NCI-H187 treated with DMSO at 0.1 percent for 48 hours (cell line): ENCODE results near the gene IL24.
"Not testable (repeated sequence)": the region's sequence is repeated elsewhere in the genome, so short reads cannot be mapped to it uniquely, and the experiment has no call there.

Experiments used
- DNase-seq: peaks from one replicate; lab custom pipeline; 2025; lab: John Stamatoyannopoulos, UW

IL24 gene, protein sequence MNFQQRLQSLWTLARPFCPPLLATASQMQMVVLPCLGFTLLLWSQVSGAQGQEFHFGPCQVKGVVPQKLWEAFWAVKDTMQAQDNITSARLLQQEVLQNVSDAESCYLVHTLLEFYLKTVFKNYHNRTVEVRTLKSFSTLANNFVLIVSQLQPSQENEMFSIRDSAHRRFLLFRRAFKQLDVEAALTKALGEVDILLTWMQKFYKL

DNA sequence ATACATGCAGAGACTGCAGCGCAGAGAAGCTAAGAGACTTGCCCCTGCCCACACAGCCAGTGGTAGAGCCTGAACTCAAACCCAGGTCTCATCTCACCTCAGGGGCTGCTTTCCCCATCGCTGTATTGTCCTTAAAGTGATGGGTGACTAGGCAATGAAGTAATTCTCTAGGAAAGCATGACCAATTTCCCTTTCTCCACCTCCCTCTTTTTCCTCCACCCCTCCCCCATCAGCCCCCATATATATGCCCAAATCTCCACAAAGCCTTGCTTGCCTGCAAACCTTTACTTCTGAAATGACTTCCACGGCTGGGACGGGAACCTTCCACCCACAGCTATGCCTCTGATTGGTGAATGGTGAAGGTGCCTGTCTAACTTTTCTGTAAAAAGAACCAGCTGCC lies at the start of gene IL24:
Gene IL24, plus strand, starts transcription at position 269 of the 400 bp plus-strand sequence. CDS start 390 bp downstream, outside the sequence.
- DNase-seq, result no peak

DNA sequence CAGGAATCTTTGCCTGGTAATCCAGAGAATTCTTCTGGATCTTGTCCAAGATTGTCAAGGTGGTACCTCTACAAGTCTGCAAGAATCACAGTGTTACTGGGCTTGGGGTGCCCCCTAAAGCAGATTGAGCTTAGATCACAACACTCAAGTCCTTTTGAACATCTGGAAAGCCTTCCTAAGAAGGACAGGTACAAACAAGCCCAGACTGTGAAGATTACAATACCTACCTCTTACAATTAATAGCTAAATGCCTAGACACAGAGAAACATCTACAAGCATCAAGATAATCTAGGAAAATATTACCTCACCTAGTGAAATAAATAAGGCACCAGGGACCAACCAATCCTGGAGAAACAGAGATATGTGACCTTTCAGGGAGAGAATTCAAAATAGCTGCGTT lies 49.3 kb upstream of the IL24 start:
- DNase-seq, result no peak

DNA sequence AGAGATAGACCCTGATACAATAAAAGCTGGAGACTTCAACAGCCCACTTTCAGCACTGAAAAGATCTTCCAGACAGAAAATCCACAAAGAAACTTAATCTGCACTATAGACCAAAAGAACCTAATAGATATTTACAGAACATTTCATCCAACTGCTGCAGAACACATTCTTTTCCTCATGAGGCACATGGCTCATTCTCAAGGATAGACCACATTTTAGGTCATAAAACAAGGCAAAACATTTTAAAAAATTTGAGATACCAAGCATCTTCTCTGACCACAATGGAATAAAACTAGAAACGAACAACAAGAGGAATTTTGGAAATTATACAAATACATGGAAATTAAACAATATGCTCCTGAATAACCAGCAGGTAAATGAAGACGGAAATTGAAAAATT lies 46.8 kb upstream of the IL24 start:
- DNase-seq, result no peak

DNA sequence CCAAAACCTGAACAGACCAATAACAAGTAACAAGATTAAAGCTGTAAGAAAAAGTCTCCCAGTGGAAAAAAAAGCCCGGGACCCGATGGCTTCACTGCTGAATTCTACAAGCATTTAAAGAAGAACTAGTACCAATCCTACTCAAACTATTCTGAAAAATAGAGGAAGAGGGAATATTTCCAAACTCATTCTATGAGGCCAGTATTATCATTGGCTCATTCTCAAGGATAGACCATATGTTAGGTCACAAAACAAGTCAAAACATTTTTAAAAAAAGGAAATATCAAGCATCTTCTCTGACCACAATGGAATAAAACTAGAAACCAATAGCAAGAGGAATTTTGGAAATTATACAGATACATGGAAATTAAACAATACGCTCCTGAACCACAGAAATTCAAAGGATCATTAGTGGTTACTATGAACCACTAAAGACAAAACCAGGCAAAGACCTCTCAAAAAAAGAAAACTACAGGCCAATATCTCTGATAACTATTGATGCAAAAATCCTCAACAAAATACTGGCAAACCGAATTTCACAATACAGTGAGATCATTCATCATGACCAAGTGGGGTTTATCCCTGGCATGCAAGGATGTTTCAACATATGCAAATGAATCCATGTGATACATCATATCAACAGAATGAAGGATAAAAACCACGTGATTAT lies 45.8 kb upstream of the IL24 start:
- DNase-seq, result no peak

DNA sequence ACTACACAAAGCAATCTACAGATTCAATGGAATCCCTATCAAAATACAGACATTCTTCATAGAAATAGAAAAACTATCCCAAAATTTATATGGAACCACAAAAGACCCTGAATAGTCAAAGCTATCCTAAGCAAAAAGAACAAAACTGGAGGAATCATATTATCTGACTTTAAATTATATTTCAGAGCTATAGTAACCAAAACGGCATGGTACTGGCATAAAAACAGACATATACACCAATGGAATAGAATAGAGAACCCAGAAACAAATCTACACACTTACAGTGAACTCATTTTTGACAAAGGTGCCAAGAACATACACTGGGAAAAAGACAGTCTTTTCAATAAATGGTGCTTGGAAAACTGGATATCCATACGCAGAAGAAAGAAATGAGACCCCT lies 44.6 kb upstream of the IL24 start:
- not testable (repeated sequence) for DNase-seq

DNA sequence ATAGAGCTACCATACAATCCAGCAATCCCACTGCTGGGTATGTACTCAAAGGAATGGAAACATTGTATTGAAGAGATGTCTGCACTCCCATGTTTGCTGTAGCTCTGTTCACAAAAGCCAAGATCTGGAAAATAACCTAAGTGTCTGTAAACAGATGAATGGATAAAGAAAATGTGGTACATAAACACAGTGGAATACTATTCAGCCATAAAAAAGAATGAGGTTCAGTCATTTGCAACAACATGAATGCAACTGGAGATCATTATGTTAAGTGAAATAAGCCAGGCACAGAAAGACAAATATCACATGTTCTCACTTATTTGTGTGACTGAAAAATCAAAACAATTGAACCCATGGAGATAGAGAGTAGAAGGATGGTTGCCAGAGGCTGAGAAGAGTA lies 43.5 kb upstream of the IL24 start:
- DNase-seq, result not testable (repeated sequence)

DNA sequence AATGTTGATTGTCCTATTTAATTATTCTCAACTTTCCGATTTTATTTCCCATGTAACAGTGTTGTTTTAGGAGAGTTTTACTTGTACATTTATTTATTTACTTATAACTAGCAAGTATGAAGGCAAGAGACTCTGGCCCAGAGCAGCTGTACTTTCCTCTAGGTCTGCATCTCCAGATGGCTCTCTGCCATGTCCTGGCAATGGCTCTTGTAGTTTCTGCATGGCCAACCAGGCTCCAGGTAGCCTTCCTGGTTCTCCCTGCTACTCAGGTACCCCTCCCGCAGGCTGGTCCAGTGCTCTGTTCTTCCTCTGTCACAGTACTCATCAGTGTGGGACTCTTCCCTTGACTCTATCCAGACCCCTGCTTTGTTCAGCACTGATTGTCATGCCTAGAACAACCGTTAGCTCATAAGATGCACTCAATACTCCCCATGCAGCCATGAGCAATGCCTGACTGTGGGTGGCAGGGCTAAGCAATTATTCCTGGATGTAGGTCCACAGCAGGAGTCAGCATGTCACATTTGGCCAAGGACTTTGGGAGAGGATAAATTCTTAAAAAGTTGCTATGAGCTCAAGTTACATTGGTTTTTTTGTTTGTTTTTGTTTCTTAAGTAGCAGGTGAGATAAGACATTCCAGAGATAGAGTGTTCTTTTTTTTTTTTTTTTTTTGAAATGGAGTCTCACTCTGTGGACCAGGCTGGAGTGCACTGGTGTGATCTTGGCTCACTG lies 42.7 kb upstream of the IL24 start:
- DNase-seq, result no peak

DNA sequence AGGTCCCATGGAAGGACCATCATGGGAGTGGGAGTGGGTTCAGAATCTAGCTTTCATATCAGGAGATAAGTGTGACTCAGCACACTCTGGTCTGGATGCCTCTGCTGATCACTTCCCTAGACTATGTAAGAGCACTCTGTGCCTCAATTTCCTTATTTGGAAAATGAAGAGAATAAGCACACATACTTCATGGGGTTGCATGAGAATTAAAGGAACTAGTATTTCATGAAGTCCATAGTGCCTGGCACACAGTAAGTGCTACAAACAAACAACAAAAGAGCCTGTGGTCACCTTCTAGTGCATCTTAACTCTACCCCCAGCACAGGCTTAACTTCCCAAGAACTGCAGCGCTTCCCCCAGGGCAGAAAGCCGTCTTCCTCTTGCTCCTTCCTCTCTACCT lies 41.4 kb upstream of the IL24 start:
- DNase-seq, result no peak

DNA sequence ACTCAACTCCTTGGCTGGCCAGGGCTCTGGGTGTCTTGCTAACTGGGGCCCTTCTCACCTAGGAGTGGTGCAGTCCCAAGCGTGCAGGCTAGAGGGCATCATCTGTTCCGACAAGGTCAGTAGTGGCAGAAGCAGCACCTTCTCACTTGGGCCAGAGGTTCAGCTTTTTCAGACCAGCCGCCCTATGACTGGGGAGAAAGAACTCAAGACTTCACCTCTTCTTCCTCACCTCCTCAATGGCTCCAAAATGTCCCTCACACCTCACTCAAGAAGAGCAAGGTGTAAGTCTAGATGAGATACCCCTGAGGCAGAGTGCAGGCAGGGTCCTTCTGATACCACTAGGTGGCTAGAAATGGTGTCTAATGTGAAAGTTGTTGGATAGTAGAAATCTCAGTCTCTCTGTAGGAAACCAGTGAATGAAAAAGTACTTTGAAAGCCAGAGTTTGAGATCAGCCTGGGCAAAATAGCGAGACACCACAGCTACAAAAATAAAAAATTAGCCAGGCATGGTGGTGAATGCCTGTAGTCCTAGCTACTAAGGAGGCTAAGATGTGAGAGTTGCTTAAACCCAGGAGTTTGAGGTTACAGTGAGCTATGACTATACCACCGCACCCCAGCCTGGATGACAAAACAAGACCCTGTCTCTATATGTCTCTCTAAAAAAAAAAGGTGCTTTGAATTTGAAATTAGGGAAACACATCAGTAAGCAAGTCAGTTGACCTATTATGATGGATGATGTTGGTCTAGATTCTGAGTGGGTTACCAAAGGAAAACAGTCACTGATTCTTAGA lies 40.4 kb upstream of the IL24 start:
- DNase-seq, result no peak

DNA sequence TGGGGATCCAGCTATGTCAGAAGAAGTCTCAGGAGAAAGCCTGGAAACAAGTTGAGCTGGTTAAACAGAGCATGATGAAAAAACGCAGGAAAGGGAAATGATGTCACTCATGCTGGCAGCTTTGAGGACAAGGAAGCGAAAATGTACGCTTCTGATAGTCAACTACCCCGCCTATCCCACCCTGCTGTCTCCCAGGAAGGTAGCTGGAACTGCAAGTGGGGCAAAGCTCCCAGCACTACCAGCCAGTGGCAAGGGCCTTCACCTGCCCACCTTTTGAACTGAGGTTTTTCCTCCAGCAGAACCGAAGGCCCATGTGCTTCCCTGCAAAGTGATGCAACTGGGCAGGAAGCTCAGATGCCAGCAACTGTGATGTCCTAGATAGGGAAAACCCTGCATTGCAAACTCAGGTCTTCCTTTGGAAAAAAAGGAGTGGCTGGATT lies 38.1 kb upstream of the IL24 start:
- no peak for DNase-seq

DNA sequence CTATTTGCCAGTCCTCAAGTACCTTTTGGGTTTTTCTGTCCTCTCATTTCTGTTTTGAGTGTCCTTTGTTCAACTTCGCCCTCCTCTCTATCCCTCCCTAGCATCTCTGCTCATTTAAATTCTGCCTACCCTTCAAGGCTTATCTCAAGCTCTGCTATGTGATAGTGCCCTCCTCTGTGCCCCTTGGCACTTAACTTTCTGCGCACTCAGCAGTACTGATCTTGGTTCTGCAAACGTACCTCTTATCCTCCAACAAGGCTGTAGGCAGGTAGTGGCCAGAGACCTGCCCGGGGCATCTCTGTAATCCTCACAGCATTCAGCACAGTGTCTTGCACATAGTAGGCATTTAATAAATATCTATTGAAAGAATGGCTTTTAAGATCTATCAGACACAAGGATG lies 37.1 kb upstream of the IL24 start:
- no peak for DNase-seq

DNA sequence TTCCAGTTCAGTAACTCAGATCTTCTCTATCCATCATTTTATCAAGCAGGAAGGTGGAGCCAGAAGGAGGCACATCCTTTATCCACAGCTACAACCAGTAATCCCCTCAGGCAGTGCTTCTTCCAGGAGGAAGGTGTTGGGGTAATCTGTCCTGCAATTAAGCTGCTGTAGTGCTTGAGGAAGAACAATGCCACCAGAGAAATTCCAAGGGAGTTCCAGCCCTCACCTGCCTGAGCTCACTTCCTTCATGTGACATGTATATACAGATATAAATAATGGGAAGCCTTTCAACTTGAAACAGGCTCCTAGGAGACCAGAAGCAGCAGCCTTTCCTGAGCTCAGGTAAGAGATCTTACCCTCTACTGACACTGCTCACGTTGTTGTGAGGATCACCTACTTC lies 34.0 kb upstream of the IL24 start:
- DNase-seq, result no peak

DNA sequence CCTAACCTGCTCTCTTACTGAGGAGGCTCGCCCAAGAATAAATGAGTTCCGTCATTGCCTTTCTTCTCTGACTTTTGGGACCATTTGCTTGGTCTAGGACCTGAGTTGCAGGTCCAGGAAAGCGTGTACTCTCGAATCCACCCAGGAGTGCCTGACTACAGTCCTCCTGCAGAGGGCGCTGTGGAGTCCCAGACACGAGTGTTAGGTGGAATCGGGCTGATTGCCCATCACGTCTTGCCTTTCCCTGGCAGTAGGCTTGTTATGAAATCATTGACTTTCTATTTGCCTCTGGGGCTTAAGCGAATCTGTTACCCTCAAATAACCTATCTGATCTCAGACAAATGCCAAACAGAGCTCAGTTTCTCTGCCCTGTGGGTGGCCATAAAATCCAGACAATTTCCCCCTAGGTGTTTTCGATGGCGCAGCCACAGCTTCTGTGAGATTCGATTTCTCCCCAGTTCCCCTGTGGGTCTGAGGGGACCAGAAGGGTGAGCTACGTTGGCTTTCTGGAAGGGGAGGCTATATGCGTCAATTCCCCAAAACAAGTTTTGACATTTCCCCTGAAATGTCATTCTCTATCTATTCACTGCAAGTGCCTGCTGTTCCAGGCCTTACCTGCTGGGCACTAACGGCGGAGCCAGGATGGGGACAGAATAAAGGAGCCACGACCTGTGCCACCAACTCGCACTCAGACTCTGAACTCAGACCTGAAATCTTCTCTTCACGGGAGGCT lies 32.1 kb upstream of the IL24 start, which contains the start of gene IL20:
Gene IL20, plus strand, starts transcription at position 685 of the 733 bp plus-strand sequence. CDS start 230 bp downstream, outside the sequence.
- peak; percentile 46 for DNase-seq

DNA sequence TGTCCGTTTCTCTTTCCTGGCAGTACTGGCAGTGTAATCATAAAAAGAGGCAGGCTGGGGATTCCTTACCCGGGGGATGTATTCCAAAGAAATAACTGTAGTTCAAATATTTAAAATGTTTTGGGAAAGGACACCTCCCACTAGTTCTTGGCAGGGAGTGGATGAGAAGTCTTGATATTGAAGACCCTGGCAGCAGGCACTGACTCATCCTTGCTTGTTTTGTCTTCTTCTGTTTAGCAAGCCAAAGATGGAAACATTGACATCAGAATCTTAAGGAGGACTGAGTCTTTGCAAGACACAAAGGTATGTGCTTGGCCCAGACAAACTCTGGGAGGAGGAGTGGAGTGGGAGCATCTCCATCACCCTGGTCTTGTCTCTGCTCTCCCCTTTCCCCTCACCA lies 31.2 kb upstream of the IL24 start:
- DNase-seq, result no peak

DNA sequence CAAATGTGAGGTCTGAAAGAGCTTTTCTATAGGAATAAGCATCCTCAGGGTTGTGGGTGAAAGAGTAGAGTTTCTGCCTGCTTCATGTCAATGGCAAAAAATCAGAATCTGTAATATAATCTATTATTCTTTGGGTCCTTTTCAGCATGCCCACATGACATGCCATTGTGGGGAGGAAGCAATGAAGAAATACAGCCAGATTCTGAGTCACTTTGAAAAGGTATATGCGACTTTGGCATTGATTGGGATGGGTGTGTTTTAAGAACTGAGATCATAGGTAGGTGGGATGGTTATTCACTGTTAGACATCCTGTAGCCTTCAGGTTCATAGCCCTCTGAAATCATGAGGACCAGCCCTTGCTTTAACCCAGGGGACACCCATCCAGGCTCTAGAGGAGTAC lies 30.0 kb upstream of the IL24 start:
- no peak for DNase-seq

DNA sequence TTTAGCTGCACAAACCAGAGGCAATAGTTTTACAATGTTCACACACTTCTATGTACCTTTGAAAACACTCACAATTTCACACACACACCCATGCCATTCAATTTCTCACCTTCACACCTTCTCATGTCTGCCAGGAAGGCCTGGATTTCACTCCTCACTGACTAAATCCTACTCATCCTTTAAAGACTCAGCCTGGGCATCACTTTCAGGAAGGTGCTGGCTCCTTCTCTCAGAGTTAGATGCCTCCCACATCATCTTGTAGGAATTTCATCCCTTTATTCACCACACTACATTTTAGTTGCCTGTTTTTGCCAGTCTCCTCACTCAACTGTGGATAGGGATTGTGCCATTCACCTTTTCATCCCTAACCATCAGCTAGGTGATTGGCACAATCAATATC lies 29.5 kb upstream of the IL24 start:
- DNase-seq, result no peak

DNA sequence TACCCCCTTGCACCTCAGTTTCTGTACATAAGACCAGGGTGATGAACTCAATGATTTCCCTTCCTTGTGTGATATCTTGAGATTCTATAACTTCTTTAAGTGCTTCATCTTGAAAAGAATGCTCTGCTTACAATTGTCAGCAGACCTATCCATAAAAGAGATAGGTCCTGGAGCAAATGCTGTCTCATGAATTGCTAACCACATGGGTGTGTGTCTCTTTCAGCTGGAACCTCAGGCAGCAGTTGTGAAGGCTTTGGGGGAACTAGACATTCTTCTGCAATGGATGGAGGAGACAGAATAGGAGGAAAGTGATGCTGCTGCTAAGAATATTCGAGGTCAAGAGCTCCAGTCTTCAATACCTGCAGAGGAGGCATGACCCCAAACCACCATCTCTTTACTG lies 29.0 kb upstream of the IL24 start:
- DNase-seq, result no peak

DNA sequence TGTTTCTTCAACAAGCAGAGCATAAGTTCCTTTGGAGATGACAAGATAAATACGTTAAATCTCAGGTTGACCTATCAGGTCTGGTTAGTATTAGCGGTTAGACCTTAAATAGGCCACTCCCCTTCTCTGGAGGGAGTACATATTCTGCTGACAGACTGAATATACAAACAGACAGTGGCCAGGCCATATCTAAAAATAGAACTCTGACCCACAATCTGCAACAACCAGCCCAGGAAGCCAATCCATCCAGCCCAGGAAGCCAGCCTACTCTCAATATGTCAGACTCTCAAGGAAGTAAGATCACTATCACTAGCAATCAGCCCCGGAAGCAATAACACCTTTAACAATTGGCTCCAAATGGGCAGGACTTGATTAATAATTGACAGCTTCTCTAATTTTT lies 25.1 kb upstream of the IL24 start:
- no peak for DNase-seq

DNA sequence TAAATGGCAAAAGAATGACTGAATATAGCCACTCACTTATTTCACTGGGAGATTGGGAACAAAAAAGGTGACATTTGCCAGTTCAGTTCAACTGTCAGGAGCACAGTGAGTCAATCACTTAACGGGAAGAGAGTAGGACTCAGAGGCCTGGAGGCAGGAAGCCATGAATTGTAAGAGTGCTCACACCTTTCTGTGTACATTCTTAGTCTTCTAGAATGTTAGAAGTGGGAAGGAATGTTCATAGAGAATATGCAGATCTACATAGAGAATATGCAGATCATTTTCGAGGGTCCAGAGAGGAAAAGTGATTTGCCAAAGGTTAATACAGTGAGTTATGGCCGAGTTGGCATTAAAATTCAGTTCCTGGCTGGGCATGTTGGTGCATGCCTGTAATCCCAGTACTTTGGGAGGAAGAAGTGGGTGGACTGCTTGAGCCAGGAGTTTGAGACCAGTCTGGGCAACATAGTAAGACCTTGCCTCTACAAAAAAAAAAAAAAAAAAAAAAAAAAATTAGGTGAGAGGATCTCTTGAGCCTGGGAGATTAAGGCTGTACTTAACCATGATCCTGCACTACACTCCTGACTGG lies 23.5 kb upstream of the IL24 start:
- no peak for DNase-seq

DNA sequence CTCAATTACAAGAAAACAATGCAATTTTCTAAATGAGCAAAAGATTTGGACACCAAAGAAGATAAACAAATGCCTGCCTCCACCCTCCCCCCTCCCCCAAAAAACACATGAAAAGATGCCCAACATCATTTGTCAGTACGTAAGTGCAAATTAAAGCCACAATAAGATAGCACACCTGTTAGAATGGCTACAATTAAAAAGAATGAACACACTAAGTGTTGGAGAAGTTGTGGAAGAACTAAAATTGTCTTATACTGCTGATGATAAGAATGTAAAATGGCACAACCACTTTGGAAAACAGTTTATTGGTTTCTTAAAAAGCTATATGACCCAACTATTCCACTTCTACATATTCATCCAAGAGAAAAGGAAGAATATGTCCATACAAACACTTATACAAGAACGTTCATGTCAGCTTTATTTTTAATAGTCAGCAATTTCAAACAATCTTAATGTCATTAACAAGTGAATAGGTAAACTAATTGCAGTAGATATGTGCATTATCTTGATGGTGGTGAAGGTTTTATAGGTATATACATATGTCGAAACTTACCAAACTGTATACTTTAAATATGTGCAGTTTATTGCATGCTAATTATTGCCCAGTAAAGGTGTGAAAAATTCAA lies 21.4 kb upstream of the IL24 start:
- no peak for DNase-seq

DNA sequence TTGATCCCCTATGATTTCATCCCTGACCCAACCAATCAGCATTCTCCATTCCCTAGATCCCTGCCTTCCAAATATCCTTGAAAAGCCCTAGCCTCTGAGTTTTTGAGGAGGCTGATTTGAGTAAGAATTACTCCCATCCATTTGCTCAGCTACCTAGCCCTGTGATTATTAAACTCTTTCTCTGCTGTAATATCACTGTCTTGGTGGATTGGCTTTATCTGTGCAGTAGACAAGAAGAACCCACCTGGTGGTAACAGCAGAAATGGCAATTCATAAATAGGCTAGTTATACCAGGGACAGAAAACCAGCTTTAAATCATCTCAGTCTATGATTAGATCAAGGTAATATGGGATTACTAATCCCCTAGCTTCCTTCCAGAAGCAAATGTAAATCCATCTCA lies 18.8 kb upstream of the IL24 start:
- DNase-seq, result no peak
